NB4 (cell line): ENCODE measurements around the gene EFCAB6.

Experiments used
- POLR2A ChIP-seq: IDR thresholded peaks from 2 replicates; pipeline ENCODE4 v1.6.1; 2011; ENCODE audit warnings: mild to moderate bottlenecking; ENCODE audit not compliant: insufficient read length; ENCODE audit errors: extremely low read depth
- TF ChIP-seq, protein P1 (sequence below): IDR thresholded peaks from one replicate; pipeline ENCODE4 v1.5.1; 2012; ENCODE audit warnings: low read depth, low read length

DNA sequence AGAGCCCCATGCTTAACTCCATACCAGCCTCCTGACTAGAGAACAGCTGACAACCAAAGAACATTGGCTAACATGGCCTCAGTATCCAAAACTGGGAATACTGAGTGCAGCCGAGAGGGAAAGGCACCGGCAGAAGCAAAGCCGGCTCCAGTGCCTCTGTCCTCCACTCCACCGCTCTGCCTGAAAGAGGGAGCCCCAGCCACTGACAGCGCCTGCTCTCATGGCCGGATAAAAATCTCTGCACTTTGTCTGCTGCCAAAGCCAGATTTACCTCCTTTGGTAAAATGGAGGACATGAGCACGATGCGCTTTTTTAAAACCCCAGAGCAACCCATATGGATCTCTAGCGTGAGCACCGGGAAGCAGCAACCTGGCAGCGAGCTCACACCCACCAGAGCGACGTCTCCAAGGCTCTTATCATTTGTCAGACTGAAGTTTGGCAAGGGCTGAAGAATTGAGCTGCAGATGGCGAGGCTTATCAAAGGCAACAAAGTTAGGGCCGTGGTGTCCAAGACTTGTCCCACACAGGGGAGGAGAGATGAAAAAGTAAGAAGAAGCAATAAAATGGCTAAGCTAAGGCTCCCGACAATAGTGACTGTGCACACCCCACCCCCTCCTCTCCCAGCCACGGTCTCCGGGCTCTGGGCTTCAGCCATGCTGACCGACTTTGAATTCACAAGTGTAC is 71.4 kb downstream of the EFCAB6 start:
- TF ChIP-seq, protein P1, sequence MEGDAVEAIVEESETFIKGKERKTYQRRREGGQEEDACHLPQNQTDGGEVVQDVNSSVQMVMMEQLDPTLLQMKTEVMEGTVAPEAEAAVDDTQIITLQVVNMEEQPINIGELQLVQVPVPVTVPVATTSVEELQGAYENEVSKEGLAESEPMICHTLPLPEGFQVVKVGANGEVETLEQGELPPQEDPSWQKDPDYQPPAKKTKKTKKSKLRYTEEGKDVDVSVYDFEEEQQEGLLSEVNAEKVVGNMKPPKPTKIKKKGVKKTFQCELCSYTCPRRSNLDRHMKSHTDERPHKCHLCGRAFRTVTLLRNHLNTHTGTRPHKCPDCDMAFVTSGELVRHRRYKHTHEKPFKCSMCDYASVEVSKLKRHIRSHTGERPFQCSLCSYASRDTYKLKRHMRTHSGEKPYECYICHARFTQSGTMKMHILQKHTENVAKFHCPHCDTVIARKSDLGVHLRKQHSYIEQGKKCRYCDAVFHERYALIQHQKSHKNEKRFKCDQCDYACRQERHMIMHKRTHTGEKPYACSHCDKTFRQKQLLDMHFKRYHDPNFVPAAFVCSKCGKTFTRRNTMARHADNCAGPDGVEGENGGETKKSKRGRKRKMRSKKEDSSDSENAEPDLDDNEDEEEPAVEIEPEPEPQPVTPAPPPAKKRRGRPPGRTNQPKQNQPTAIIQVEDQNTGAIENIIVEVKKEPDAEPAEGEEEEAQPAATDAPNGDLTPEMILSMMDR, result no peak
- TF ChIP-seq POLR2A, result no peak
